Naive thymus-derived CD8-positive, alpha-beta T cell (primary cell): ENCODE data around the gene LNX1. TPM values are rescaled to one million over a fixed set of nuclear protein-coding genes. Genes with fewer than 3 reads are reported as not detected.

ENCODE experiments used
- ATAC-seq, 2 donors: fragments of 150-1000 bp; cut with Tn5 transposase in 1 of 2; sonication (Bioruptor Pico), chemical (Tn5 transposase) in 1 of 2; 1 replicate in 1 of 2; 2 replicates in 1 of 2; pipeline ENCODE4 v1.10.0; 2021; ENCODE audit warnings: mild to moderate bottlenecking in 2 of 2, moderate library complexity in 2 of 2
- POLR2A ChIA-PET: fragments of 350-600 bp; sonication (Branson Sonifier 250); formaldehyde crosslinking; loops from one replicate; lab custom pipeline; 2021; ENCODE audit warnings: antibody characterized with exemption; lab: Charles Lee
- DNase-seq, 10 donors: peaks; one replicate each; pipeline versions ENCODE4 v3.0.0 to v3.0.0-alpha.2; 2020 to 2022
- H3K27ac Mint-ChIP-seq, 10 donors: one replicate each; pipeline ENCODE4 v1.8.0; 2020 to 2022; ENCODE audit warnings: mild to moderate bottlenecking in 10 of 10, mixed read lengths in 10 of 10, moderate library complexity in 4 of 10, inconsistent platforms in 1 of 10
- H3K27me3 Mint-ChIP-seq, 5 donors: one replicate each; pipeline ENCODE4 v1.8.0; 2021 to 2022; ENCODE audit warnings: mixed read lengths in 5 of 5
- H3K36me3 Mint-ChIP-seq, 3 donors: one replicate each; pipeline ENCODE4 v1.8.0; 2020 to 2022; ENCODE audit warnings: mixed read lengths in 3 of 3, mild to moderate bottlenecking in 2 of 3, inconsistent platforms in 1 of 3
- H3K4me1 Mint-ChIP-seq, 4 donors: one replicate each; pipeline ENCODE4 v1.8.0; 2021 to 2022; ENCODE audit warnings: mixed read lengths in 4 of 4
- H3K4me3 Mint-ChIP-seq, 10 donors: one replicate each; pipeline ENCODE4 v1.8.0; 2020 to 2022; ENCODE audit warnings: mild to moderate bottlenecking in 10 of 10, mixed read lengths in 10 of 10, moderate library complexity in 6 of 10, inconsistent platforms in 1 of 10
- H3K9me3 Mint-ChIP-seq, 9 donors: one replicate each; pipeline ENCODE4 v1.8.0; 2020 to 2022; ENCODE audit warnings: mixed read lengths in 9 of 9, mild to moderate bottlenecking in 3 of 9, inconsistent platforms in 1 of 9, moderate library complexity in 1 of 9
- polyA plus RNA-seq, 3 donors: library from polyadenylated mRNA; unstranded; fragments of 300-500 nt; fragmentation: Illumina TruSeq; gene quantifications; one replicate each; pipeline ENCODE4 v1.2.3, GENCODE V29; 2021
- total RNA-seq, 8 experiments: library from RNA in 2 of 8; stranded (reverse) in 2 of 8; gene quantifications; one replicate each; pipeline ENCODE4 v1.2.3 and lab custom pipeline; 2021 to 2026

The LNX1 gene
- total and polyA plus RNA-seq, 5 experiments from 2014 or later: 0.32 to 0.52 (median 0.43) TPM; not detected in 2

DNA sequence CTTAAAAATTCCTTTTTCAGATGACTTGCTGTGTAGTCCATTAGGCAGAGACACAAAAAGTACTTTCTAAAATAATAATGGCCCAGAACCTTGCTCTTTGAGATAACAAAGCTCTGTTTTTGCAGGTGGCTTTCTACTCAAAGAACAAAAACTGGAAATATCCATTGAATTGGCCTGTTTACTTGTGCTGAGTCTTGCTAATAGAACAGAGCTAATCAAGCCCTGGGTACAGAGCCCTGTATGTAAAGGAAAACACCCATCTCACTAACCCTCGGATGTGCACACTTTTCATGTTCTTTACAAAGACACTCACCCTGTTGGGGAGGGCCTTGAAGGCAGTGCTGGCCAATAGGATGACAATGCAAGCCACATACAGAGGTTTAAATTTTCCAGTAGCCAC, 27.0 kb upstream of the LNX1 start:
- POLR2A ChIA-PET: no interaction called here
- no peak overlapping the region for H3K4me3 Mint-ChIP-seq

GRCh38 chr4:53617101-53617680, 25.9 kb upstream of the LNX1 start:
- ATAC-seq (no peak), DNase-seq (no peak)
- Mint-ChIP-seq H3K27ac (no peak overlapping the region), H3K27me3 (peaks cover 0 to 12% (median 5%) of the 10 kb centered on the region in 5 donors), H3K4me1 (no peaks in the 10 kb centered on the region), H3K4me3 (no peak overlapping the region), H3K9me3 (peaks cover 0 to 13% (median 3%) of the 10 kb centered on the region in 9 donors), H3K36me3 (no peaks in the 10 kb centered on the region)
- POLR2A ChIA-PET: no interaction called here

More for the DNA sequence above, 27.0 kb upstream of the LNX1 start:
- DNase-seq (no peak), ATAC-seq (no peak)
- Mint-ChIP-seq H3K4me1 (no peaks in the 10 kb centered on the region), H3K27ac (no peak overlapping the region), H3K36me3 (no peaks in the 10 kb centered on the region), H3K9me3 (peaks cover 0 to 10% (median 3%) of the 10 kb centered on the region in 9 donors), H3K27me3 (peaks cover 3 to 12% (median 9%) of the 10 kb centered on the region in 5 donors)

- POLR2A ChIA-PET: no interaction called here
- ATAC-seq (no peak), DNase-seq (no peak)
- H3K27ac Mint-ChIP-seq: no peak overlapping the region
- H3K27me3 Mint-ChIP-seq: peaks cover 0 to 8% (median 5%) of the 10 kb centered on the region in 5 donors
- peaks cover 0 to 13% (median 3%) of the 10 kb centered on the region in 9 donors for H3K9me3 Mint-ChIP-seq
- H3K36me3 Mint-ChIP-seq: no peaks in the 10 kb centered on the region
- no peaks in the 10 kb centered on the region for H3K4me1 Mint-ChIP-seq
- H3K4me3 Mint-ChIP-seq: no peak overlapping the region
These were observed 24.9 kb upstream of the LNX1 start for GRCh38 chr4:53616219-53616618.

DNA sequence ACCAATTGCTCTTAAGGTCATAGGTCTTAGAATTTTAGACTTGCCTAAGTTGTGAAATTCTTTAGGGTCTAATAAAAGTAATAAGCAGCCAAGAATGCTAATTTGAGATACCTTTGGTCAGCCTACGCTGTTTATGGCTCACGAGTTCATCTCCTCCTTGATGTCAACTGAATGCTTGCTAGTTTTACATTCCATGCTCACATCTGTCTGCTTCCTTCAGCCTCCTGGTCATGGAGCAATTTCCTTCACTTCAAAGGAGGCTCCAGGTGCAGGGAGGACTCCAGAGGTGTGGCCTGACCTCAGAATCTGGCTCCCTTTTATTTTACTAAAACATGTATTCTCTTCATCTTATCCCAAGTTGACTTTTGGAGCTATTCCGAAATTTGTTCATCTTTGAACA, 23.3 kb upstream of the LNX1 start:
- no peaks in the 10 kb centered on the region for H3K4me1 Mint-ChIP-seq
- DNase-seq (no peak), ATAC-seq (no peak)
- H3K9me3 Mint-ChIP-seq: peaks cover 0 to 13% (median 3%) of the 10 kb centered on the region in 9 donors
- H3K27me3 Mint-ChIP-seq: peaks cover 0 to 8% (median 5%) of the 10 kb centered on the region in 5 donors
- POLR2A ChIA-PET: no interaction called here
- no peaks in the 10 kb centered on the region for H3K36me3 Mint-ChIP-seq
- H3K4me3 Mint-ChIP-seq: no peak overlapping the region
- no peak overlapping the region for H3K27ac Mint-ChIP-seq

DNA sequence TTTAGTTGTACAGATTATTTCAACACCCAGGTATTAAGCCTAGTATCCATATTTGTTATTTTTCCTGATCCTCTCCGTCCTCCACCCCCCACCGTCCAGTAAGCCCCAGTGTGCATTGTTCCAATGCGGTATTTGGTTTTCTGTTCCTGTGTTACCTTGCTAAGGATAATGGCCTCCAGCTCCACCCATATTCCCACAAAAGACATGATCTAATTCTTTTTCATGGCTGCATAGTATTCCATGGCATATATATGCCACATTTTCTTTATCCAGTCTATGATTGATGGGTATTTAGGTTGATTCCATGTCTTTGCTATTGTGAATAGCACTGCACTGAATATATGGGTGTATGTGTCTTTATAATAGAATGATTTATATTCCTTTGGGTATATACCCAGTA, 22.1 kb upstream of the LNX1 start:
- no peak for DNase-seq
- Mint-ChIP-seq H3K36me3 (no peaks in the 10 kb centered on the region), H3K4me3 (no peak overlapping the region), H3K27me3 (peaks cover 0 to 13% (median 2%) of the 10 kb centered on the region in 5 donors), H3K27ac (no peak overlapping the region), H3K4me1 (no peaks in the 10 kb centered on the region), H3K9me3 (peaks cover 0 to 18% (median 5%) of the 10 kb centered on the region in 9 donors)
- POLR2A ChIA-PET: no interaction called here
- no peak for ATAC-seq

DNA sequence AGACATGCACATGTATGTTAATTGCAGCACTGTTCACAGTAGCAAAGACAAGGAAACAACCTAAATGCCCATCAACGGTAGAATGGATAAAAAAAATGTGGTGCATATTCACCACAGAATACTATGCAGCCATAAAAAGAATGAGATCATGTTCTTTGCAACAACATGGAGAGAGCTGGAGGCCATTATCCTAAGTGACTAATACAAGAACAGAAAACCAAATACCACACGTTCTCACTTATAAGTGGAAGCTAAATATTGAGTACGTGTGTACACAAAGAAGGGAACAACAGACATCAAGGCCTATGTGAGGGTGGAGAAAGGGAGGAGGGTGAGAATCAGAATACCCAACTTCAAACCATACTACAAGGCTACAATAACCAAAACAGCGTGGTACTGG, 17.4 kb upstream of the LNX1 start:
- no peak for ATAC-seq
- no peak for DNase-seq
- POLR2A ChIA-PET: no interaction called here
- Mint-ChIP-seq H3K27me3 (peaks cover 0 to 23% (median 10%) of the 10 kb centered on the region in 5 donors), H3K4me3 (no peak overlapping the region), H3K4me1 (no peaks in the 10 kb centered on the region), H3K9me3 (peaks cover 0 to 18% (median 5%) of the 10 kb centered on the region in 9 donors), H3K27ac (no peak overlapping the region), H3K36me3 (no peaks in the 10 kb centered on the region)

DNA sequence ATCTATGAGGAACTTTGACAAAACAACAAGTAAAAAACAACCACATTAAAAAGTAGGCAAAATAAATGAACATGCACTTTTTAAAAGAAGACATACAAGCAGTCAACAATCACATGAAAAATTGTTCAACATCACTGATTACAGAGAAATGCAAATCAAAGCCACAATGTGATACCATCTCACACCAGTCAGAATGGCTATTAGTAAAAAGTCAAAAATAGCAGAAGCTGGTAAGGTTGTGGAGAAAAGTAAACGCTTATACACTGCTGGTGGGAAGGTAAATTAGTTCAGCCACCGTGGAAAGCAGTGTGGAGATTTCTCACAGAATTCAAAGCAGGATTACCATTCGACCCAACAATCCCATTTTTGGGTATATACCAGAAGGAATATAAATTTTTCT, 17.0 kb upstream of the LNX1 start:
- H3K4me3 Mint-ChIP-seq: no peak overlapping the region
- H3K27me3 Mint-ChIP-seq: peaks cover 2 to 23% (median 10%) of the 10 kb centered on the region in 5 donors
- DNase-seq (no peak), ATAC-seq (no peak)
- POLR2A ChIA-PET: no interaction called here
- no peak overlapping the region for H3K27ac Mint-ChIP-seq
- H3K36me3 Mint-ChIP-seq: no peaks in the 10 kb centered on the region
- peaks cover 0 to 15% (median 3%) of the 10 kb centered on the region in 9 donors for H3K9me3 Mint-ChIP-seq
- no peaks in the 10 kb centered on the region for H3K4me1 Mint-ChIP-seq

DNA sequence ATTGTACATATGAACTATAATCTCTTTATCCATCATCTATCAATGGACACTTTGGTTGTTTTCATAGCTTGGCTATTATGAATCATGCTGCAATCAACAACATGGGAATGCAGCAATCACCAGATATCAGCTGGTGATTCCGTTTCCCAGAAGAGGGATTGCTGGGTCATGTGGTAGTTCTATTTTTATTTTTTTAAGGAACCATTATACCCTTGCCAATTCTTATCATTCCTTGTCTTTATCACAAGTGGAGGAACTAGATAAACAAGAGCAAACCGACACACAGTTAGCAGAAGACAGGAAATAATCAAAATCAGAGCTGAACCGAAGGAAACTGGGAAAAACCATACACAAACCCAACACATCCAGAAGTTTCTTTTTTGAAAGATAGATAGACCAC, 14.5 kb upstream of the LNX1 start:
- DNase-seq (no peak), ATAC-seq (no peak)
- POLR2A ChIA-PET: no interaction called here
- H3K4me1 Mint-ChIP-seq: peaks cover 0 to 2% (median 0%) of the 10 kb centered on the region in 4 donors
- H3K27me3 Mint-ChIP-seq: peaks cover 8 to 35% (median 19%) of the 10 kb centered on the region in 5 donors
- no peak overlapping the region for H3K4me3 Mint-ChIP-seq
- H3K36me3 Mint-ChIP-seq: no peaks in the 10 kb centered on the region
- H3K27ac Mint-ChIP-seq: no peak overlapping the region
- peaks cover 0 to 8% (median 3%) of the 10 kb centered on the region in 9 donors for H3K9me3 Mint-ChIP-seq

- POLR2A ChIA-PET: no interaction called here
- Mint-ChIP-seq H3K4me3 (no peak overlapping the region), H3K27me3 (peaks cover 8 to 33% (median 17%) of the 10 kb centered on the region in 5 donors), H3K4me1 (peaks cover 0 to 2% (median 0%) of the 10 kb centered on the region in 4 donors), H3K9me3 (peaks cover 0 to 5% (median 0%) of the 10 kb centered on the region in 9 donors), H3K27ac (no peak overlapping the region), H3K36me3 (no peaks in the 10 kb centered on the region)
- ATAC-seq (no peak), DNase-seq (no peak)
These were observed 11.1 kb upstream of the LNX1 start for GRCh38 chr4:53602390-53602789.

DNA sequence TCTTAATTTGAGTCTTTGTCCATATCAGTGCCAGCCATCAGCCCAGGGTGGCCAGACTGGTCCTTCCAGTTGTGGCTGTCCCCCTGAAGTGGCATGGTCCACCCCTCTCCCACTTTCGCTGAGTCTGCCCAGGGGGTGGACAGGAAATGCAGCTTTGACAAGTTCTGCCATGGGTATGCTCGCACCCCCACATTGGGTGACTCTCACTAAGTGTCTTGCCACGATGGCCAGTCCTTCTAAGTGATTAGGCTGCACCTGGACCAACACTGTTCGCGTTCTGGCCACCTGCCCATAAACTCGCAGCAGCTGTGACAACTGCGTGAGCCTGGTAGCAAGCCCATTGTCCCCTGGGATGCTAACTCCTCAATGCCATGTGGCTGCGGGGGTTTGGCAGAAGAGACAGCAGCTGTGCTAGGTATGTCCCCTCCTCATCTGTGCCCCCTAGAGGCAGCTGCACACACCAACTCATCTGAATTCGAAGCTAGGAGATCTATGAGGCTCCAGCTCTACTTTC, 10.0 kb upstream of the LNX1 start:
- Mint-ChIP-seq H3K4me1 (peaks cover 0 to 2% (median 0%) of the 10 kb centered on the region in 4 donors), H3K36me3 (no peaks in the 10 kb centered on the region), H3K27me3 (peaks cover 9 to 42% (median 19%) of the 10 kb centered on the region in 5 donors), H3K27ac (no peak overlapping the region), H3K4me3 (no peak overlapping the region), H3K9me3 (peaks cover 0 to 5% (median 0%) of the 10 kb centered on the region in 9 donors)
- no peak for DNase-seq
- POLR2A ChIA-PET: no interaction called here
- ATAC-seq: no peak

- POLR2A ChIA-PET: no interaction called here
- ATAC-seq (no peak), DNase-seq (no peak)
- Mint-ChIP-seq H3K36me3 (no peaks in the 10 kb centered on the region), H3K27ac (no peak overlapping the region), H3K4me1 (peaks cover 0 to 2% (median 0%) of the 10 kb centered on the region in 4 donors), H3K27me3 (peaks cover 11 to 36% (median 20%) of the 10 kb centered on the region in 5 donors), H3K9me3 (peaks cover 0 to 1% (median 0%) of the 10 kb centered on the region in 9 donors), H3K4me3 (no peak overlapping the region)
These were observed 8.3 kb upstream of the LNX1 start for GRCh38 chr4:53599632-53600031.

- Mint-ChIP-seq H3K4me1 (peaks cover 0 to 2% (median 0%) of the 10 kb centered on the region in 4 donors), H3K27ac (no peak overlapping the region), H3K36me3 (no peaks in the 10 kb centered on the region), H3K4me3 (no peak overlapping the region), H3K27me3 (peaks cover 6 to 38% (median 20%) of the 10 kb centered on the region in 5 donors), H3K9me3 (no peaks in the 10 kb centered on the region)
- no peak for DNase-seq
- POLR2A ChIA-PET: no interaction called here
- ATAC-seq: no peak
These were observed 7.6 kb upstream of the LNX1 start for GRCh38 chr4:53598901-53599300.

DNA sequence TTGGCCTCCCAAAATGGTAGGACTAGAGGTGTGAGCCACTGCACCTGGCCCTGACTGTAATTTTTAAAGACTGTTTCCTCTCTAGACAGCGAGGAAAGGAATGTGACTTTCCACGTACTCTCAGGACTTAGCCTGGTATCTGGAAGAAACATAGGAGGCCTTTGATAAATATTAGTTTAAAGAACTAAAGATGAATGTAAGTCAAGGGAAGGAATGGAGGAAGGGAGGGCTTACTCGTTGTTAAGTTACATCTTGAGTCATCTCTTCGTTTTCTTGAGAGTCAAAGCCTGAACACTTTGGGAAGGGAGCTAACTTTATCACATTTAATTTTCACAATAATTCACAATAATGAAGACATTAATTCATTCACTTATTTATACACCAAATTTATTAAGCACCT, 7.2 kb upstream of the LNX1 start:
- Mint-ChIP-seq H3K27ac (no peak overlapping the region), H3K36me3 (no peaks in the 10 kb centered on the region), H3K4me3 (no peak overlapping the region), H3K27me3 (peaks cover 6 to 38% (median 20%) of the 10 kb centered on the region in 5 donors), H3K9me3 (no peaks in the 10 kb centered on the region), H3K4me1 (peaks cover 0 to 2% (median 0%) of the 10 kb centered on the region in 4 donors)
- DNase-seq (no peak), ATAC-seq (no peak)
- POLR2A ChIA-PET: no interaction called here
